Measurements from ENCODE around the gene PAX7.

DNA sequence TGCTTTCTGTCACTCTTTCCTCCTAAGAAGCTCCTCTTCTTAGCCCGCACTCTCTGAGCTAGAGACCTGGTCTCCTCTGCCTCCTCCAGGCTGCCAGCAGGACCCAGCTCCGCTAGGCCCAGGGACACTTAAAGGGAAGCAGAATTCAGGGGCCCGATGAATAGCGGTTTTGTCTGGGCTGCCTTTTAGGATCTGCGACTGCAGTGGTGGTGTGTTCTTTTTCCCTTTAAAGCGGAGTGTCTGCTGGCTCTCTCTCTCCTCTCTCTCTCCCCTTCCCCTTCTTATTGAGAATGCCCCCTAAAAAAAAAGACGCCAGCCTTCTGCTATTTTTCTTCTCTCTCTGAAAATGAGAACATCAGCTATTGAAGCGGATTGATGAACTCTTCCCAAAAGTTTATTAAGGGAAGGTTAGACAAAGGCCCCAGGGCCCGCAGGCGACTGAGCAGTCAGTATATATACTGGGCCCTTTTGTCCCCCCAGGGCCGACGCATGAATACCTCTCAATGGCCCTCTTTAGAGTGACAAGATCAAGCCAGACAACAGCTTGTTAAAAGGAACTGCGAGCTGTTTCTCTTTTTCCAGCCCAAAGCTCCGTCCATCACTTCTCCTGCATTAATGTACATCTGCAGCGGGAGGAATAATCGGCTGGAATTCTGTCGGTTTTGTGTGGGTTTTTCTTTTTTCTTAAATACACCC is 27.0 kb downstream of the PAX7 start:
- TF ChIP-seq, protein P1, sequence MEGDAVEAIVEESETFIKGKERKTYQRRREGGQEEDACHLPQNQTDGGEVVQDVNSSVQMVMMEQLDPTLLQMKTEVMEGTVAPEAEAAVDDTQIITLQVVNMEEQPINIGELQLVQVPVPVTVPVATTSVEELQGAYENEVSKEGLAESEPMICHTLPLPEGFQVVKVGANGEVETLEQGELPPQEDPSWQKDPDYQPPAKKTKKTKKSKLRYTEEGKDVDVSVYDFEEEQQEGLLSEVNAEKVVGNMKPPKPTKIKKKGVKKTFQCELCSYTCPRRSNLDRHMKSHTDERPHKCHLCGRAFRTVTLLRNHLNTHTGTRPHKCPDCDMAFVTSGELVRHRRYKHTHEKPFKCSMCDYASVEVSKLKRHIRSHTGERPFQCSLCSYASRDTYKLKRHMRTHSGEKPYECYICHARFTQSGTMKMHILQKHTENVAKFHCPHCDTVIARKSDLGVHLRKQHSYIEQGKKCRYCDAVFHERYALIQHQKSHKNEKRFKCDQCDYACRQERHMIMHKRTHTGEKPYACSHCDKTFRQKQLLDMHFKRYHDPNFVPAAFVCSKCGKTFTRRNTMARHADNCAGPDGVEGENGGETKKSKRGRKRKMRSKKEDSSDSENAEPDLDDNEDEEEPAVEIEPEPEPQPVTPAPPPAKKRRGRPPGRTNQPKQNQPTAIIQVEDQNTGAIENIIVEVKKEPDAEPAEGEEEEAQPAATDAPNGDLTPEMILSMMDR (IDR thresholded peaks at IDR 0.05) = no peak
- TF ChIP-seq POLR2AphosphoS5 (IDR thresholded peaks at IDR 0.05) (no peak), POLR2A (IDR thresholded peaks at IDR 0.05; ENCODE audit: low read depth) (no peak)
